ENCODE data around the gene LYSMD4.
A peak's percentile ranks its signal among the peaks of the same experiment; 100 is the strongest.

The LYSMD4 gene

GRCh38 chr15:99732751-99733267, 428 bp downstream of the LYSMD4 start:
- TF ChIP-seq, protein P1, sequence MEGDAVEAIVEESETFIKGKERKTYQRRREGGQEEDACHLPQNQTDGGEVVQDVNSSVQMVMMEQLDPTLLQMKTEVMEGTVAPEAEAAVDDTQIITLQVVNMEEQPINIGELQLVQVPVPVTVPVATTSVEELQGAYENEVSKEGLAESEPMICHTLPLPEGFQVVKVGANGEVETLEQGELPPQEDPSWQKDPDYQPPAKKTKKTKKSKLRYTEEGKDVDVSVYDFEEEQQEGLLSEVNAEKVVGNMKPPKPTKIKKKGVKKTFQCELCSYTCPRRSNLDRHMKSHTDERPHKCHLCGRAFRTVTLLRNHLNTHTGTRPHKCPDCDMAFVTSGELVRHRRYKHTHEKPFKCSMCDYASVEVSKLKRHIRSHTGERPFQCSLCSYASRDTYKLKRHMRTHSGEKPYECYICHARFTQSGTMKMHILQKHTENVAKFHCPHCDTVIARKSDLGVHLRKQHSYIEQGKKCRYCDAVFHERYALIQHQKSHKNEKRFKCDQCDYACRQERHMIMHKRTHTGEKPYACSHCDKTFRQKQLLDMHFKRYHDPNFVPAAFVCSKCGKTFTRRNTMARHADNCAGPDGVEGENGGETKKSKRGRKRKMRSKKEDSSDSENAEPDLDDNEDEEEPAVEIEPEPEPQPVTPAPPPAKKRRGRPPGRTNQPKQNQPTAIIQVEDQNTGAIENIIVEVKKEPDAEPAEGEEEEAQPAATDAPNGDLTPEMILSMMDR (IDR thresholded peaks at IDR 0.05; ENCODE audit: insufficient read depth, low read length, missing control alignments) = no peak
- ChIA-PET CTCF (interaction anchor here (0.9 to 10.4 kb wide), 7 partner anchors 22 to 464 kb away, joined by 4 to 80 read pairs (median 9); no protein-coding TSS in a partner anchor), POLR2A (interaction anchor here (1.4 kb wide), 1 partner anchor 29 kb away, joined by 5 read pairs; no protein-coding TSS in a partner anchor)
- DNase-seq (ENCODE audit: low read depth, low spot score) = no peak
- peak overlapping the region; percentile 75 for H3K4me3 ChIP-seq (ENCODE audit: low read depth, low read length)

DNA sequence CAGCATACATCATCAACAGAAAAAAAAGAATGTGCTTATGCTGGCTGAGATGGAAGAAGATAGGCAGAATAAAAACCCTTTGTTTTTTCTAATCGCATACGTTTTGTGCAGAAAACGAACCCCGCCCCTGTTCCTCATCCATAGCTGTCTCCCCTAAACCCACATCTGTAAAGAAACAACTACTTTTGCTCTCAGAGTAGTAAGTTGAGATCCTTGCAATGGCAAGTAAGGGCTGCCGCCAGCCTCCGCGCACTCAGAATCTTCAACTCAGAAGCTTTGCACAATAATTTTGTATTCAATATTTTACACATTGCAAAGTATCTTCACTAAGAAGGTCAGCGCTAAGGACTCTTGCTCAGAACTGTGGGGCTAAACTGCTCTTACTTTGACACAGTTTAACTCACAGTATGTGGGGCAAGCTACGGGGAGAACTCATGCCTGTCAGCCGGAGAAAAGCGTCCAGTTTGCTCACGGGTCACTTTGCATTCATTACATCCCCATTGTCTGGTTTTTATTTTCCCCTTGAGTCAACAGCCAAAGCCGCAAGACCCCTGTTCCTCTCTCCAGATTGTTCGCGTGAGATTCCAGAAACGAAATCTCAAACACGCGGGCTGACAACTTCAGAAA, 1.0 kb downstream of the LYSMD4 start:
- peak overlapping the region; percentile 75 for H3K4me3 ChIP-seq (ENCODE audit: low read depth, low read length)
- ChIA-PET CTCF (interaction anchor here (0.9 to 10.4 kb wide), 8 partner anchors 22 to 480 kb away, joined by 4 to 80 read pairs (median 8); no protein-coding TSS in a partner anchor), POLR2A (no interaction called here)
- no peak for DNase-seq (ENCODE audit: low read depth, low spot score)
- TF ChIP-seq, protein P1 (IDR thresholded peaks at IDR 0.05; ENCODE audit: insufficient read depth, low read length, missing control alignments) = no peak

DNA sequence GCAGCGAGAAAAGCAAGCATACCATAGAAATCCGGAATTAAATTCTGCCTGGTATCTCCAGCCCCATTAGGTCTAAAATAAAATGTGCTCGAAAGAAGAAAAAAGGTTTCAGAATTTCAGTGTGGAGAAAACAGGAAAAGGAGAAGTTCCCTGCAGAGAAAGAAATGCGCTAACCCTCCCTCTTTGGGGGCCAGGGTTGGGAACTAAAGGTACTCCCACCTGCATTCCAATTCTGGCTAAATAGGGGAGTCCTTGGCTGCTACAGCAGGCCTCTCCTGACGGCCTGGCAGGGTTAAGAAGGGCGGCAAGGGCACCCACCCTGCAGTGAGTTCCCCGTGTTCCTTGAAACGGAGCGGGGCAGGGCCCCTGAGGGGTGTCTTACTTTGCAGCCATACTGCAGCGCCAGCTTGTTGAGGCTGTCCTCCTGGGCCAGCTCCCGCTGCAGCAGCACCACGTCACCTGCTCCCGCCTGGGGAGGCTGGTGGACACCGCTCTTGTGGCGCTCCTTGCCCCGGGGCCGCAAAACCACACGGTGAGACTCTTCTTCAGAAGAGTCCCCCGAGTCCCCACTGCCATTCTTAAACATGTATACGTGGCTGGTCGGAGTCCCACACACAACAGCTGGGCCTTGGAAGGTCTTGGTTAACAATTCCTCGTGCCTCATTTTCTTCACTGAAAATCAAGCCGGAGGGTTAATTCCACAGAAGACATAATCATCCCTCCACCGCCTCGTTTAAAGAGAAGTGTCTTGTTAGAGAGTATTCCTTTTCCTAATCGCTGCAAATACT, 1.7 kb downstream of the LYSMD4 start:
- CTCF ChIA-PET = interaction anchor here (0.9 to 10.4 kb wide), 11 partner anchors 23 to 631 kb away, joined by 3 to 80 read pairs (median 5); no protein-coding TSS in a partner anchor
- H3K4me3 ChIP-seq (ENCODE audit: low read depth, low read length) = no peak overlapping the region; the same call in 1 of the 2 replicates
- DNase-seq (ENCODE audit: low read depth, low spot score) = no peak
- POLR2A ChIA-PET = no interaction called here
- TF ChIP-seq, protein P1 (IDR thresholded peaks at IDR 0.05; ENCODE audit: insufficient read depth, low read length, missing control alignments) = no peak

DNA sequence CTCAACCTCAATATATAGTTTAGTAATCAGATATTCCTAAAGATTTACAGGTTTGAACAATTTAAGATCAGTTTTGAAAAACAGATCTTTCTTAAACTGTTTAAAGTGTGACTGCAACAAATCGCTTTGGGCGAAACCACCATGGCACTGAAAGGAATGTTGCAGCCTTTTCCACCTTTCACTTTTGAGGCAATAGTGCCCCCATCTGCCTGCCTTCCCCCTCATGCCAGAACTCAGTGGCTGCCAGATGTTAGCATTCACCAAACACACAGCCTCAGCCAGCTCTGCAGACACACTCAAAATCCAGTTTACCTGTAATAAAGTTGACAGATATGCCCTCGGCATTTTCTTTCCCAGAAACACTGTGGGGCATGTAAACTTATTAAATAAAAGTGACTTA, 3.3 kb downstream of the LYSMD4 start:
- CTCF ChIA-PET = interaction anchor here (0.8 to 10.4 kb wide), 18 partner anchors 8 to 619 kb away, joined by 3 to 80 read pairs (median 3); no protein-coding TSS in a partner anchor
- POLR2A ChIA-PET = no interaction called here
- TF ChIP-seq, protein P1 (IDR thresholded peaks at IDR 0.05; ENCODE audit: insufficient read depth, low read length, missing control alignments) = peak; percentile 63

DNA sequence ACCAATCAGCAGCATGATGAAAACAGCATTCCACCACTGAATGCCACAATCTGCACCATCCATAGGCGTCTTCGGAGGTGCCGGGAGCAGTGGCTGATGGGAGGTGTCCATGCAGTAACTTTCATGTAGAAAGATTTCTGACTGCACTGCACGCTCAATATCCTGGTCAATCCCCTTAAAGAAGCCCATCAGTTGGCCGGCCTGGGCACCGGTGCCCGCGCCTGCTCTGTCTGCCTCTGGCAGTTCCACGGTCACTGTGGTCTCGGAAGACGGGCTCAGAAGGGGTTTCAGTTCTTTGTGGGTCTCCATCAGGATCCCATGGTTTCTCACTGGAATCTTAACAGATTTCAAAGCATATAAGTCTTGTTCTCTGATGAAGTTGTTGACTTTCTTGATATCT, 3.9 kb downstream of the LYSMD4 start:
- no peak for DNase-seq (ENCODE audit: low read depth, low spot score)
- TF ChIP-seq, protein P1 (IDR thresholded peaks at IDR 0.05; ENCODE audit: insufficient read depth, low read length, missing control alignments) = no peak
- ChIA-PET POLR2A (no interaction called here), CTCF (interaction anchor here (0.8 to 10.4 kb wide), 18 partner anchors 9 to 628 kb away, joined by 3 to 80 read pairs (median 3); no protein-coding TSS in a partner anchor)
- H3K4me3 ChIP-seq (ENCODE audit: low read depth, low read length) = no peak overlapping the region

More for the DNA sequence above, 3.3 kb downstream of the LYSMD4 start:
- DNase-seq (ENCODE audit: low read depth, low spot score) = no peak
- H3K4me3 ChIP-seq (ENCODE audit: low read depth, low read length) = no peak overlapping the region; the same call in 1 of the 2 replicates
